ENCODE measurements around the gene ZFP69B.

Gene ZFP69B

GRCh38 chr1:40449684-40450494 is at the start of gene ZFP69B:
Gene ZFP69B (plus strand): TSS chr1:40450476. CDS start chr1:40450962, 486 bp downstream.
- DNase-seq (ENCODE audit: low spot score), result peak; percentile 100
- FAIRE-seq, result peak; percentile 88

- FAIRE-seq (no peak), DNase-seq (ENCODE audit: low spot score) (no peak)
Measured at GRCh38 chr1:40401473-40402201, 48.6 kb upstream of the ZFP69B start.

- DNase-seq (ENCODE audit: low spot score) (peak; percentile 49), FAIRE-seq (no peak)
Measured at GRCh38 chr1:40404670-40405462, 45.4 kb upstream of the ZFP69B start.

GRCh38 chr1:40405812-40406211 is 44.5 kb upstream of the ZFP69B start:
- FAIRE-seq (no peak), DNase-seq (ENCODE audit: low spot score) (no peak)

GRCh38 chr1:40407453-40407852 is 42.8 kb upstream of the ZFP69B start:
- no peak for FAIRE-seq
- no peak for DNase-seq (ENCODE audit: low spot score)

- DNase-seq (ENCODE audit: low spot score) (no peak), FAIRE-seq (no peak)
Measured at GRCh38 chr1:40409467-40409866, 40.8 kb upstream of the ZFP69B start.

GRCh38 chr1:40411294-40411693 is 39.0 kb upstream of the ZFP69B start:
- DNase-seq (ENCODE audit: low spot score) (no peak), FAIRE-seq (no peak)

- FAIRE-seq (no peak), DNase-seq (ENCODE audit: low spot score) (no peak)
Measured at GRCh38 chr1:40411843-40412242, 38.4 kb upstream of the ZFP69B start.

- no peak for DNase-seq (ENCODE audit: low spot score)
- FAIRE-seq, result no peak
Measured at GRCh38 chr1:40413527-40414252, 36.6 kb upstream of the ZFP69B start.

- no peak for DNase-seq (ENCODE audit: low spot score)
- peak; percentile 5 for FAIRE-seq
Measured at GRCh38 chr1:40414331-40414730, 35.9 kb upstream of the ZFP69B start.

- no peak for DNase-seq (ENCODE audit: low spot score)
- FAIRE-seq, result no peak
Measured at GRCh38 chr1:40416709-40417108, 33.6 kb upstream of the ZFP69B start.

- FAIRE-seq (no peak), DNase-seq (ENCODE audit: low spot score) (no peak)
Measured at GRCh38 chr1:40421431-40422384, 28.6 kb upstream of the ZFP69B start.

- no peak for FAIRE-seq
Measured at GRCh38 chr1:40422630-40423263, 27.5 kb upstream of the ZFP69B start.

GRCh38 chr1:40423264-40423642 is 27.0 kb upstream of the ZFP69B start:
- no peak for FAIRE-seq
- no peak for DNase-seq (ENCODE audit: low spot score)

More at GRCh38 chr1:40422630-40423263, 27.5 kb upstream of the ZFP69B start:
- DNase-seq (ENCODE audit: low spot score), result no peak

GRCh38 chr1:40423951-40424618 is 26.2 kb upstream of the ZFP69B start:
- FAIRE-seq (no peak), DNase-seq (ENCODE audit: low spot score) (no peak)

- no peak for FAIRE-seq
- no peak for DNase-seq (ENCODE audit: low spot score)
Measured at GRCh38 chr1:40425198-40425597, 25.1 kb upstream of the ZFP69B start.

GRCh38 chr1:40431385-40431784 is 18.9 kb upstream of the ZFP69B start:
- DNase-seq (ENCODE audit: low spot score), result no peak
- FAIRE-seq, result no peak

- FAIRE-seq (no peak), DNase-seq (ENCODE audit: low spot score) (no peak)
Measured at GRCh38 chr1:40432644-40433390, 17.5 kb upstream of the ZFP69B start.

All from urothelium cell line (cell line).